ENCODE data around the gene EIF4G1. TPM values are rescaled to one million over a fixed set of nuclear protein-coding genes. Genes with fewer than 3 reads are reported as not detected.

EIF4G1 gene
- total and polyA plus RNA-seq, 4 donors, result 72.8 to 285 (median 187) TPM

DNA sequence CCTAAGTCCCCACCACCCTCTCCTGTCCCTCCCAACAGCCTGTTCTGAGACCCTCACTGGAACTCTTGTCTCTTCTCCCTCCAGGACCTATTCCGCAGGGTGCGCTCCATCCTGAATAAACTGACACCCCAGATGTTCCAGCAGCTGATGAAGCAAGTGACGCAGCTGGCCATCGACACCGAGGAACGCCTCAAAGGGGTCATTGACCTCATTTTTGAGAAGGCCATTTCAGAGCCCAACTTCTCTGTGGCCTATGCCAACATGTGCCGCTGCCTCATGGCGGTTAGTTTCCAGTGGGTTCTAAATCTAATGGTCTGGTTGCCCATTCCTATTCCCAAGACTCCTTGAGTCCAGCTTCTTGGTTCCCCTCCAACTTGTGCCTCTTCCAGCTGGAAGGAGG, 9.3 kb downstream of the EIF4G1 start:
- 76 to 77% methylated on average over 8 of the region's 8 CpGs for WGBS, 2 donors
- Histone ChIP-seq H3K4me1 (ENCODE audit: control insufficient read depth in 1 of 2, insufficient read depth in 2 of 2, low read length in 2 of 2) (no peaks in the 10 kb centered on the region), H3K27me3 (ENCODE audit: control insufficient read depth in 1 of 2, insufficient read depth in 2 of 2, low read length in 1 of 2) (no peaks in the 10 kb centered on the region), H3K4me3 (ENCODE audit: low read length in 2 of 2) (no peak overlapping the region), H3K27ac (ENCODE audit: low read depth in 1 of 2, low read length in 2 of 2) (no peak overlapping the region), H3K36me3 (ENCODE audit: control insufficient read depth in 1 of 2, insufficient read depth in 2 of 2, low read length in 1 of 2) (peaks cover 5 to 43% of the 10 kb centered on the region in 2 donors), H3K9me3 (ENCODE audit: control insufficient read depth, low read length) (no peaks in the 10 kb centered on the region)
- ATAC-seq (ENCODE audit: low FRiP score), result peak; percentile 2
- no peak for DNase-seq
- intact Hi-C loops (cut with DNase I), result no loop called here

DNA sequence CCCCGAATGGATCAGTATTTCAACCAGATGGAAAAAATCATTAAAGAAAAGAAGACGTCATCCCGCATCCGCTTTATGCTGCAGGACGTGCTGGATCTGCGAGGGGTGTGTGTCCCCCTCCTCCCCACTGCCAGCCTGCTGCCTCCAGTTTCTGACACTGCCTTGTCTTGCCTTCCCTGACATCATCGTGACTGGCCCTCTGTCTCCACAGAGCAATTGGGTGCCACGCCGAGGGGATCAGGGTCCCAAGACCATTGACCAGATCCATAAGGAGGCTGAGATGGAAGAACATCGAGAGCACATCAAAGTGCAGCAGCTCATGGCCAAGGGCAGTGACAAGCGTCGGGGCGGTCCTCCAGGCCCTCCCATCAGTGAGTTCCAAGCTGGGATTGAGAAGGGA, 10.9 kb downstream of the EIF4G1 start:
- WGBS, 2 donors, result 86 to 87% methylated on average over 13 of the region's 13 CpGs

DNA sequence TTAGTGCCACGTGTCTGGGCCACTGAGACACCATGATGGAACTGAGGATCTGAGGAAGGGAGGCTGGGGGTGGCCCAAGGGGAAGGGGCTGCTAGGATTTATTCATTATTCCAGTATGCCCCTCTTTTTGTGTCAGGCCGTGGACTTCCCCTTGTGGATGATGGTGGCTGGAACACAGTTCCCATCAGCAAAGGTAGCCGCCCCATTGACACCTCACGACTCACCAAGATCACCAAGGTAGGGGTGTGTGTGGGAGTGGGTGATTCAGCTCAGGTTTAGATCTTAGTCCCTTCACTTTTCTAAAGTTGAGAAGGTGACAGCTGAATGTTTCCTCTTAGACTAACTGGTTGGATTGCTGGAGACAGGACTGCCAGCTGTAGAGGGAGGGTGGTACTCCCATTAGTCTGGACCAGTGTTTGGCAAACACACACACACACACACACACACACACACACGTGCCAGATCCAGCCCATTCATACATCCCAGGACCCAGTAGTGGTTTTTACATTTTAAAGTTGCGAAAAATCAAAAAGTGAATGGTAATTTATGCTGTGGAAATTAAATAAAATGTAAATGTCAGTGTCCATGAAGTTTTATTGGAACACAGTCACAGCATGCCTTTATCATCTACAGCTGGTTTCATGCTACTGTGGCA, 11.4 kb downstream of the EIF4G1 start:
- H3K27ac ChIP-seq (ENCODE audit: low read depth in 1 of 2, low read length in 2 of 2), result no peak overlapping the region
- H3K9me3 ChIP-seq (ENCODE audit: control insufficient read depth, low read length), result no peaks in the 10 kb centered on the region
- no peaks in the 10 kb centered on the region for H3K4me1 ChIP-seq (ENCODE audit: control insufficient read depth in 1 of 2, insufficient read depth in 2 of 2, low read length in 2 of 2)
- DNase-seq (no peak), ATAC-seq (ENCODE audit: low FRiP score) (no peak)
- no peak overlapping the region for H3K4me3 ChIP-seq (ENCODE audit: low read length in 2 of 2)
- H3K36me3 ChIP-seq (ENCODE audit: control insufficient read depth in 1 of 2, insufficient read depth in 2 of 2, low read length in 1 of 2), result peaks cover 5 to 46% of the 10 kb centered on the region in 2 donors
- 71 to 78% methylated on average over 6 of the region's 6 CpGs for WGBS, 2 donors
- no peaks in the 10 kb centered on the region for H3K27me3 ChIP-seq (ENCODE audit: control insufficient read depth in 1 of 2, insufficient read depth in 2 of 2, low read length in 1 of 2)
- intact Hi-C loops (cut with DNase I), result no loop called here

More for the DNA sequence above, 10.9 kb downstream of the EIF4G1 start:
- Histone ChIP-seq H3K4me3 (ENCODE audit: low read length in 2 of 2) (no peak overlapping the region), H3K4me1 (ENCODE audit: control insufficient read depth in 1 of 2, insufficient read depth in 2 of 2, low read length in 2 of 2) (no peaks in the 10 kb centered on the region), H3K9me3 (ENCODE audit: control insufficient read depth, low read length) (no peaks in the 10 kb centered on the region), H3K27me3 (ENCODE audit: control insufficient read depth in 1 of 2, insufficient read depth in 2 of 2, low read length in 1 of 2) (no peaks in the 10 kb centered on the region), H3K27ac (ENCODE audit: low read depth in 1 of 2, low read length in 2 of 2) (no peak overlapping the region), H3K36me3 (ENCODE audit: control insufficient read depth in 1 of 2, insufficient read depth in 2 of 2, low read length in 1 of 2) (peaks cover 5 to 46% of the 10 kb centered on the region in 2 donors)
- no peak for DNase-seq
- no peak for ATAC-seq (ENCODE audit: low FRiP score)
- intact Hi-C loops (cut with DNase I), result no loop called here

DNA sequence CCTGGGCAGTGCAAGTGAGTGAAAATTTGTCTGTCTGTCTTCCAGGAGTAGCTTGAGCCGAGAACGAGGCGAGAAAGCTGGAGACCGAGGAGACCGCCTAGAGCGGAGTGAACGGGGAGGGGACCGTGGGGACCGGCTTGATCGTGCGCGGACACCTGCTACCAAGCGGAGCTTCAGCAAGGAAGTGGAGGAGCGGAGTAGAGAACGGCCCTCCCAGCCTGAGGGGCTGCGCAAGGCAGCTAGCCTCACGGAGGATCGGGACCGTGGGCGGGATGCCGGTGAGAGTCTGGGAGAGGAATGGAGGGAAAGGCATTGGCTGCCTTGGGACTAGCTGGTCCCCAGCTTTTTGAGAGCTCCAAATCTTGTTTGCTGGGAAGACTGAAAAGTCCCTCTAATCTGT, 12.8 kb downstream of the EIF4G1 start:
- Histone ChIP-seq H3K27ac (ENCODE audit: low read depth in 1 of 2, low read length in 2 of 2) (no peak overlapping the region), H3K9me3 (ENCODE audit: control insufficient read depth, low read length) (no peaks in the 10 kb centered on the region), H3K27me3 (ENCODE audit: control insufficient read depth in 1 of 2, insufficient read depth in 2 of 2, low read length in 1 of 2) (no peaks in the 10 kb centered on the region), H3K4me1 (ENCODE audit: control insufficient read depth in 1 of 2, insufficient read depth in 2 of 2, low read length in 2 of 2) (no peaks in the 10 kb centered on the region), H3K36me3 (ENCODE audit: control insufficient read depth in 1 of 2, insufficient read depth in 2 of 2, low read length in 1 of 2) (peaks cover 10 to 42% of the 10 kb centered on the region in 2 donors), H3K4me3 (ENCODE audit: low read length in 2 of 2) (no peak overlapping the region)
- intact Hi-C loops (cut with DNase I), result no loop called here
- 91 to 93% methylated on average over 21 of the region's 21 CpGs for WGBS, 2 donors
- ATAC-seq (ENCODE audit: low FRiP score) (no peak), DNase-seq (no peak)

DNA sequence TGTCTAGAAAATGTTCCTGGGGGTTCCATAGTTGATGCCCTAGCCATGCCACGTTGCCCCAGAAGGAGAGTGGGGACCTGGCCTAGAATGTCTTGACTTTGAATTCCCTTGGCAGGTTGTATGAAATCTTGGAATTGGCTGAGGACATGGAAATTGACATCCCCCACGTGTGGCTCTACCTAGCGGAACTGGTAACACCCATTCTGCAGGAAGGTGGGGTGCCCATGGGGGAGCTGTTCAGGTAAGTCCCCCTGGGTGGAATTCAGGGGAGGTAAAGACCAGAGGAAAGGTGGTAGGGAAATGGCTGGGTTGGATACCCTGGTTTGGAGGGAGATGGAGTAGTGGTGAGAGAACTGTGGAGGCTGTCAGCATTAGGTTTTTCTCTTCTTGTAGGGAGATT, 14.1 kb downstream of the EIF4G1 start:
- no peak overlapping the region for H3K27ac ChIP-seq (ENCODE audit: low read depth in 1 of 2, low read length in 2 of 2)
- DNase-seq, result no peak
- intact Hi-C loops (cut with DNase I), result no loop called here
- H3K4me1 ChIP-seq (ENCODE audit: control insufficient read depth in 1 of 2, insufficient read depth in 2 of 2, low read length in 2 of 2), result no peaks in the 10 kb centered on the region
- H3K9me3 ChIP-seq (ENCODE audit: control insufficient read depth, low read length), result no peaks in the 10 kb centered on the region
- H3K36me3 ChIP-seq (ENCODE audit: control insufficient read depth in 1 of 2, insufficient read depth in 2 of 2, low read length in 1 of 2), result peaks cover 14 to 32% of the 10 kb centered on the region in 2 donors
- 56 to 66% methylated on average over 3 of the region's 3 CpGs for WGBS, 2 donors
- ATAC-seq (ENCODE audit: low FRiP score), result no peak
- no peaks in the 10 kb centered on the region for H3K27me3 ChIP-seq (ENCODE audit: control insufficient read depth in 1 of 2, insufficient read depth in 2 of 2, low read length in 1 of 2)
- H3K4me3 ChIP-seq (ENCODE audit: low read length in 2 of 2), result no peak overlapping the region

DNA sequence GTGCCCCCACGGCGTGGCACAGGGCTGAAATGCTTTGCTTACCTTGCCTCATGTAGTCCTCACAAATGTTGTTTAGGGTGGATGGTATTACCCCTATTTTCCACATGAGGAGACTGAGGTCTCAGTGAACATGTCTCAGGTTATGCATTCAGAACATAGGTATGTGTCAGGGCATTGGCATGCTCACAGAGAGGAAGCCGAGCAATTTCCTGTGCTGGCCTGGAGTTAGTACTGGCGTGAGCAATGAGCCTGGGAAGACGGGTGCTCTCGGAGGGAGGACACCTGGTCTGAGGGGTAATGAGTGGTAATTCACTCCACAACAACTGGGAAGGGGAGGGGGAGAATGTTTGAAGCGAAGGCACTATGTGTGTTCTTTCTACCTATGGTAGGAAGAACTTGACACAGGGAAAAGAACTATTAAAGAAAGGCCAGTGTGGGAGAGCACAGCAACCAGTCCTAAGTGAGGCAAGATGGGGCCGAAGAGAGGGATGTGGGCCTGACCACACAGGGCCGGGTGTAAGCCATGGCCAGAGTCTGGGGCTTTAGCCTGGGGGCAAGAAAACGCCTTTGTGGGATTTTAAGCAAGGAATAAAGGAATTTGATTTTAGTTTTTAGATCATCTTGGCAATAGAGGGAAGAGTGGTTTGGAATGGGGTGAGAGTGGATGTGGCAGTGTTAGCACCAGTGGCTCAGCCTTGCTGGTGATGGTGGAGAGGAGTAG, 18.1 kb downstream of the EIF4G1 start:
- DNase-seq (peak in 1 of 2 donors; percentile 65), ATAC-seq (ENCODE audit: low FRiP score) (no peak)
- no peak overlapping the region for H3K4me3 ChIP-seq (ENCODE audit: low read length in 2 of 2)
- peaks cover 8 to 10% of the 10 kb centered on the region in 2 donors for H3K36me3 ChIP-seq (ENCODE audit: control insufficient read depth in 1 of 2, insufficient read depth in 2 of 2, low read length in 1 of 2)
- intact Hi-C loops (cut with DNase I), result no loop called here
- no peaks in the 10 kb centered on the region for H3K9me3 ChIP-seq (ENCODE audit: control insufficient read depth, low read length)
- no peak overlapping the region for H3K27ac ChIP-seq (ENCODE audit: low read depth in 1 of 2, low read length in 2 of 2)
- no peaks in the 10 kb centered on the region for H3K27me3 ChIP-seq (ENCODE audit: control insufficient read depth in 1 of 2, insufficient read depth in 2 of 2, low read length in 1 of 2)
- WGBS, 2 donors, result 54 to 60% methylated on average over 10 of the region's 10 CpGs
- H3K4me1 ChIP-seq (ENCODE audit: control insufficient read depth in 1 of 2, insufficient read depth in 2 of 2, low read length in 2 of 2), result no peaks in the 10 kb centered on the region

DNA sequence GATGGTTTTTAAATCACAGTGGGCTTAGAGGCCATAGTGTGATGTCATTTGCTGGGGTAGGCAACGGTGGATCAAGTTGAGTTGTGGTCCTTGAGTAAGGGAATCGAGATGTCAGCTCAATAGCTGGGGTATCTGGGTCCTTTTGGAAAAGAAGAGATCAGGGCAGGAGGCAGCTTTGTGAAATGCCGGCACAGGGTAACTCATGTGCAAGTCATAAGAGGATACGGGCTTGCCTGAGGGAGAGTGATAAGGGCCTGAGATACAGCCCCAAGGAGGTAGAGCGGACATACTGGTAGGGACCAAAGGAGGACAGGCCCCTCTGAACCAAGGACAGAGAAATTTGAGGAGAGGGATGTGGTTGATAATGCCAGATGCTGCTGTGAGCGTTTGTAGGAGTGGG, 18.8 kb downstream of the EIF4G1 start:
- Histone ChIP-seq H3K9me3 (ENCODE audit: control insufficient read depth, low read length) (no peaks in the 10 kb centered on the region), H3K4me3 (ENCODE audit: low read length in 2 of 2) (no peak overlapping the region), H3K27ac (ENCODE audit: low read depth in 1 of 2, low read length in 2 of 2) (peak overlapping the region in 1 of 2 donors; percentile 12), H3K36me3 (ENCODE audit: control insufficient read depth in 1 of 2, insufficient read depth in 2 of 2, low read length in 1 of 2) (peaks cover 8% of the 10 kb centered on the region in 2 donors), H3K27me3 (ENCODE audit: control insufficient read depth in 1 of 2, insufficient read depth in 2 of 2, low read length in 1 of 2) (no peaks in the 10 kb centered on the region), H3K4me1 (ENCODE audit: control insufficient read depth in 1 of 2, insufficient read depth in 2 of 2, low read length in 2 of 2) (no peaks in the 10 kb centered on the region)
- intact Hi-C loops (cut with DNase I), result no loop called here
- 76 to 78% methylated on average over 6 of the region's 6 CpGs for WGBS, 2 donors
- DNase-seq (no peak), ATAC-seq (ENCODE audit: low FRiP score) (no peak)

DNA sequence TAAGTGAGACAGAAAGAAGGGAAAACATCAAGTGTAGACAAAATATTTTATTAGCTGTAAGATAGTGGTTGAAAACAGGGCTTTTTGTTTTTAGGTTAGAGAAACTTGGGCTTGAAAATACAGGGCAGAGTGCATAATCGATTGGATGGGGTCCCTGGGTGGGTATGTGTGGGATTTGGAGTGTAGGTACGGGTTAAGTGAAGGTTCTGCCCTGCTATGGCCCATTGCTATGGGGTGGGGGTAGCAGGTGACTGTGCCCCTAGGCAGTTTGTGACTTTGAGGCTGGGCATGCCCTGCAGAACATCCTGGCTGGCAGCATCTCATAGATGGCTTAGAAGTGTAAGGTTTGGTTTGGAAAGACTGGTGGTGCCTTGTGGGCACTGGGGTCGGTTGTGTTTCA, 19.3 kb downstream of the EIF4G1 start:
- Histone ChIP-seq H3K36me3 (ENCODE audit: control insufficient read depth in 1 of 2, insufficient read depth in 2 of 2, low read length in 1 of 2) (peaks cover 4 to 8% of the 10 kb centered on the region in 2 donors), H3K9me3 (ENCODE audit: control insufficient read depth, low read length) (no peaks in the 10 kb centered on the region), H3K4me3 (ENCODE audit: low read length in 2 of 2) (no peak overlapping the region), H3K4me1 (ENCODE audit: control insufficient read depth in 1 of 2, insufficient read depth in 2 of 2, low read length in 2 of 2) (no peaks in the 10 kb centered on the region), H3K27ac (ENCODE audit: low read depth in 1 of 2, low read length in 2 of 2) (peak overlapping the region in 1 of 2 donors; percentile 7), H3K27me3 (ENCODE audit: control insufficient read depth in 1 of 2, insufficient read depth in 2 of 2, low read length in 1 of 2) (no peaks in the 10 kb centered on the region)
- 77 to 78% methylated on average over 3 of the region's 3 CpGs for WGBS, 2 donors
- intact Hi-C loops (cut with DNase I), result loop anchor here (2.0 kb wide), 1 partner anchor 13 kb away; no protein-coding TSS in a partner anchor
- ATAC-seq (ENCODE audit: low FRiP score) (no peak), DNase-seq (no peak)

All from aorta (tissue), 5 donors.